OCI-LY1 (cell line): ENCODE measurements around the gene GCKR.

Experiments
- H2AFZ ChIP-seq: fragments of 200-600 bp; sonication (generic), shearing (Covaris generic); 2 replicates; pipeline ENCODE4 v1.6.0; 2014; ENCODE audit warnings: antibody characterized with exemption, mild to moderate bottlenecking, low read length
- H3F3A ChIP-seq: fragments of 200-600 bp; sonication (generic), shearing (Covaris generic); 2 replicates; pipeline ENCODE4 v1.6.0; 2014; ENCODE audit warnings: mild to moderate bottlenecking, antibody characterized with exemption, low read length, moderate library complexity; ENCODE audit not compliant: insufficient read depth
- H3K27ac ChIP-seq: fragments of 200-600 bp; sonication (generic); 2 replicates; pipeline ENCODE4 v1.5.1; 2014; ENCODE audit warnings: low read length, mixed run types, mild to moderate bottlenecking, low read depth; ENCODE audit not compliant: poor library complexity, severe bottlenecking
- H3K27me3 ChIP-seq: fragments of 200-600 bp; sonication (generic); 2 replicates; pipeline ENCODE4 v1.6.0; 2014; ENCODE audit warnings: antibody characterized with exemption, mild to moderate bottlenecking, low read length, moderate library complexity; ENCODE audit not compliant: insufficient read depth
- H3K36me3 ChIP-seq: fragments of 200-600 bp; sonication (generic); 2 replicates; pipeline ENCODE4 v1.6.1; 2014; ENCODE audit warnings: mild to moderate bottlenecking, antibody characterized with exemption, low read length, moderate library complexity, mixed read lengths; ENCODE audit not compliant: insufficient read depth
- H3K4me1 ChIP-seq: fragments of 200-600 bp; sonication (generic); 2 replicates; pipeline ENCODE4 v1.5.1; 2014; ENCODE audit warnings: mild to moderate bottlenecking, low read length, moderate library complexity; ENCODE audit not compliant: insufficient read depth, severe bottlenecking
- H3K4me2 ChIP-seq: fragments of 200-600 bp; sonication (generic), shearing (Covaris generic); 2 replicates; pipeline ENCODE4 v1.6.1; 2014; ENCODE audit warnings: low read length
- H3K4me3 ChIP-seq: fragments of 200-600 bp; sonication (generic); 2 replicates; pipeline ENCODE4 v1.5.1; 2014; ENCODE audit warnings: low read length, low read depth, mild to moderate bottlenecking, mixed read lengths; ENCODE audit not compliant: poor library complexity, severe bottlenecking
- H3K79me2 ChIP-seq: fragments of 200-600 bp; shearing (Covaris generic); 2 replicates; pipeline ENCODE4 v1.6.1; 2016; ENCODE audit warnings: mixed run types, low read length, mixed read lengths; ENCODE audit not compliant: insufficient read depth
- H3K9ac ChIP-seq: fragments of 200-600 bp; sonication (generic), shearing (Covaris generic); 2 replicates; pipeline ENCODE4 v1.6.1; 2014; ENCODE audit warnings: mild to moderate bottlenecking, low read length, mixed read lengths
- H3K9me2 ChIP-seq: fragments of 200-600 bp; sonication (generic), shearing (Covaris generic); 2 replicates; pipeline ENCODE4 v1.6.1; 2014; ENCODE audit warnings: low read depth, mild to moderate bottlenecking, low read length, mixed read lengths
- H3K9me3 ChIP-seq: fragments of 200-600 bp; shearing (Covaris generic); 2 replicates; pipeline ENCODE4 v1.6.1; 2014; ENCODE audit warnings: low read length, mixed read lengths
- H4K20me1 ChIP-seq: fragments of 200-600 bp; sonication (generic), shearing (Covaris generic); 2 replicates; pipeline ENCODE4 v1.6.0; 2016; ENCODE audit warnings: mild to moderate bottlenecking, low read length; ENCODE audit not compliant: insufficient read depth
- EZH2 ChIP-seq: fragments of 200-600 bp; sonication (generic), shearing (Covaris generic); IDR thresholded peaks from 2 replicates; pipeline ENCODE4 v1.8.0; 2017; ENCODE audit warnings: borderline replicate concordance, mixed run types, mild to moderate bottlenecking, antibody characterized with exemption, low read length, moderate library complexity, mixed read lengths
- TF ChIP-seq, protein P1 (sequence below): fragments of 200-600 bp; sonication (generic), shearing (Covaris generic); IDR thresholded peaks from 2 replicates; pipeline ENCODE4 v1.5.1; 2017; ENCODE audit warnings: mild to moderate bottlenecking, antibody characterized with exemption, low read length, moderate library complexity, mixed read lengths

Gene GCKR

DNA sequence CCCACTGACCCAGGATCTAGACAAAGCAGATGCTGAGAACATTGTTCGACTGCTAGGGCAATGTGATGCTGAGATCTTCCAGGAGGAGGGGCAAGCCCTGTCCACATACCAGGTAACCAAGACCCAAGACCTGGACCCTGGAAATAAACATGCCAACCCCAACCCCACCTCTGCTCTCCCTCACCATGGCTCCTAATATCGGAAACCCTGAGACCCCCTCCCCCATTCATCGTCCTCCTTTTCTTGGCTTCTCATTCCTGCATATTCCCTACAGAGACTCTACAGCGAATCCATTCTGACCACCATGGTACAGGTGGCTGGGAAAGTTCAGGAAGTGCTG, 619 bp downstream of the GCKR start:
- no peaks in the 10 kb centered on the region for H4K20me1 ChIP-seq
- no peaks in the 10 kb centered on the region for H3K79me2 ChIP-seq
- H3K9me2 ChIP-seq, result no peaks in the 10 kb centered on the region
- H2AFZ ChIP-seq, result no peak overlapping the region
- peaks cover 7% of the 10 kb centered on the region; the same call in 1 of the 2 replicates for H3K27me3 ChIP-seq
- no peak overlapping the region for H3K4me3 ChIP-seq
- no peaks in the 10 kb centered on the region for H3K36me3 ChIP-seq
- H3K4me2 ChIP-seq, result no peak overlapping the region
- H3K4me1 ChIP-seq, result no peaks in the 10 kb centered on the region
- no peak overlapping the region for H3K9ac ChIP-seq
- TF ChIP-seq, protein P1, sequence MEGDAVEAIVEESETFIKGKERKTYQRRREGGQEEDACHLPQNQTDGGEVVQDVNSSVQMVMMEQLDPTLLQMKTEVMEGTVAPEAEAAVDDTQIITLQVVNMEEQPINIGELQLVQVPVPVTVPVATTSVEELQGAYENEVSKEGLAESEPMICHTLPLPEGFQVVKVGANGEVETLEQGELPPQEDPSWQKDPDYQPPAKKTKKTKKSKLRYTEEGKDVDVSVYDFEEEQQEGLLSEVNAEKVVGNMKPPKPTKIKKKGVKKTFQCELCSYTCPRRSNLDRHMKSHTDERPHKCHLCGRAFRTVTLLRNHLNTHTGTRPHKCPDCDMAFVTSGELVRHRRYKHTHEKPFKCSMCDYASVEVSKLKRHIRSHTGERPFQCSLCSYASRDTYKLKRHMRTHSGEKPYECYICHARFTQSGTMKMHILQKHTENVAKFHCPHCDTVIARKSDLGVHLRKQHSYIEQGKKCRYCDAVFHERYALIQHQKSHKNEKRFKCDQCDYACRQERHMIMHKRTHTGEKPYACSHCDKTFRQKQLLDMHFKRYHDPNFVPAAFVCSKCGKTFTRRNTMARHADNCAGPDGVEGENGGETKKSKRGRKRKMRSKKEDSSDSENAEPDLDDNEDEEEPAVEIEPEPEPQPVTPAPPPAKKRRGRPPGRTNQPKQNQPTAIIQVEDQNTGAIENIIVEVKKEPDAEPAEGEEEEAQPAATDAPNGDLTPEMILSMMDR, result no peak
- no peak for TF ChIP-seq EZH2
- H3F3A ChIP-seq, result no peaks in the 10 kb centered on the region
- H3K27ac ChIP-seq, result no peak overlapping the region
- H3K9me3 ChIP-seq, result no peaks in the 10 kb centered on the region

DNA sequence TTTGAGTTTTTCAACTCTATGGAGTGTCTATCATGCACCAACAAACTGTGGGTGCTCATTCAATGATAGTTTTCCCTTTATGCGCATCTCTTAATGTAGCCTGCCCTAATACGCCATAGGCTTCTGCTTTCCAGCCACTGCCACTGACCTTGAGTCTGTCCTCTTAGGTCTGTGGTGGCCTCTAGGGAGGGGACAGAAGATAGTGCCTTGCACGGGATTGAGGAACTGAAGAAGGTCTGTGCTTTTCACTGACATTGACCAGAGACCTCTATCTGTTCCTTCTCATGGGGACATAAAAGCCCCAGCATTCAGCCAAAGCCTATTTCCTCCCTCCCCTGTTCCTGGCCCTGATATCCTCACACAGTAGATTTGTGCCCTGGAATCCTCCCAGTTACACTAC, 2.3 kb downstream of the GCKR start:
- no peaks in the 10 kb centered on the region for H3F3A ChIP-seq
- no peaks in the 10 kb centered on the region for H3K9me3 ChIP-seq
- H3K36me3 ChIP-seq, result no peaks in the 10 kb centered on the region
- TF ChIP-seq EZH2, result no peak
- TF ChIP-seq, protein P1, result no peak
- no peaks in the 10 kb centered on the region for H3K79me2 ChIP-seq
- H3K4me1 ChIP-seq, result no peaks in the 10 kb centered on the region
- no peak overlapping the region for H3K4me2 ChIP-seq
- no peak overlapping the region for H3K9ac ChIP-seq
- H3K4me3 ChIP-seq, result no peak overlapping the region
- H4K20me1 ChIP-seq, result no peaks in the 10 kb centered on the region
- H2AFZ ChIP-seq, result no peak overlapping the region
- peaks cover 10% of the 10 kb centered on the region; the same call in 1 of the 2 replicates for H3K27me3 ChIP-seq
- H3K27ac ChIP-seq, result no peak overlapping the region
- H3K9me2 ChIP-seq, result no peaks in the 10 kb centered on the region

DNA sequence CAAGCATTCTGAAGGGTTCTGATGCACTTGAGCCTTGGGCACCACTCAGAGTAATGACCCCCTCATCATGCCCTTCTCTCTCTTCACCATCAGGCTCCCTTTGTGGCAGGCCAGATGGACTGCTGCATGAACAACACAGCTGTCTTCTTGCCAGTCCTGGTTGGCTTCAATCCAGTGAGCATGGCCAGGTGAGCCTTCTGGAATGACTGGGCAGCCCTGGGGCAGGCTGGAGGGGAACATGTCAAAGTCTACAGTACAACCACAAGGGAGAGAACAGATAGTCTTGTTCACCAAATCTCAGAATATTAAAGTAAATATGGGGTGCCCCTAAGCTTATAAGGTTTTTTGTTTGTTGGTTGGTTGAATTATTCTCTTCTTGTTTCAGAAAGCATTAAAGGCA, 4.4 kb downstream of the GCKR start:
- no peaks in the 10 kb centered on the region for H3K9me2 ChIP-seq
- no peaks in the 10 kb centered on the region for H3F3A ChIP-seq
- no peak overlapping the region for H3K4me2 ChIP-seq
- H3K9ac ChIP-seq, result no peak overlapping the region
- H4K20me1 ChIP-seq, result no peaks in the 10 kb centered on the region
- no peak overlapping the region for H3K4me3 ChIP-seq
- H2AFZ ChIP-seq, result no peak overlapping the region
- no peak overlapping the region for H3K27ac ChIP-seq
- H3K4me1 ChIP-seq, result no peaks in the 10 kb centered on the region
- H3K36me3 ChIP-seq, result no peaks in the 10 kb centered on the region
- H3K27me3 ChIP-seq, result peaks cover 10% of the 10 kb centered on the region; the same call in 1 of the 2 replicates
- H3K79me2 ChIP-seq, result no peaks in the 10 kb centered on the region
- TF ChIP-seq, protein P1, result no peak
- no peak for TF ChIP-seq EZH2
- no peaks in the 10 kb centered on the region for H3K9me3 ChIP-seq
